SU-DHL-6 (cell line): ENCODE measurements around the gene STARD6.

ENCODE experiments used
- H2AFZ ChIP-seq: fragments of 200-600 bp; sonication (generic); 2 replicates; pipeline ENCODE4 v1.6.1; 2014; ENCODE audit warnings: low read depth, mild to moderate bottlenecking, moderate library complexity, mixed read lengths, antibody characterized with exemption, low read length; ENCODE audit not compliant: severe bottlenecking
- H3F3A ChIP-seq: fragments of 200-600 bp; shearing (Covaris generic); 2 replicates; pipeline ENCODE4 v1.6.0; 2016; ENCODE audit warnings: antibody characterized with exemption, mild to moderate bottlenecking; ENCODE audit not compliant: insufficient read depth
- H3K27ac ChIP-seq: fragments of 200-600 bp; sonication (generic); 2 replicates; pipeline ENCODE4 v1.5.1; 2016; ENCODE audit warnings: low read depth, mild to moderate bottlenecking, low read length, moderate library complexity, mixed read lengths
- H3K27me3 ChIP-seq: fragments of 200-600 bp; sonication (generic), shearing (Covaris generic); 2 replicates; pipeline ENCODE4 v1.6.0; 2014; ENCODE audit warnings: mild to moderate bottlenecking, low read length
- H3K36me3 ChIP-seq: fragments of 200-600 bp; sonication (generic); 2 replicates; pipeline ENCODE4 v1.6.1; 2014; ENCODE audit warnings: mild to moderate bottlenecking, low read length, mixed read lengths
- H3K4me2 ChIP-seq: fragments of 300-600, 200-600 bp; shearing (Covaris generic), sonication (generic); 2 replicates; pipeline ENCODE4 v1.6.0; 2014; ENCODE audit warnings: low read length, low read depth, mild to moderate bottlenecking; ENCODE audit not compliant: poor library complexity, severe bottlenecking
- H3K4me3 ChIP-seq: fragments of 200-600 bp; sonication (generic); 2 replicates; pipeline ENCODE4 v1.5.1; 2014; ENCODE audit warnings: antibody characterized with exemption, low read length, mild to moderate bottlenecking, mixed read lengths; ENCODE audit not compliant: insufficient read depth, poor library complexity, severe bottlenecking
- H3K79me2 ChIP-seq: fragments of 200-600 bp; sonication (generic); 2 replicates; pipeline ENCODE4 v1.6.1; 2014; ENCODE audit warnings: mild to moderate bottlenecking, low read length, moderate library complexity; ENCODE audit not compliant: insufficient read depth
- H3K9ac ChIP-seq: fragments of 200-600 bp; sonication (generic); 2 replicates; pipeline ENCODE4 v1.7.0; 2014; ENCODE audit warnings: mild to moderate bottlenecking, low read length
- H3K9me2 ChIP-seq: fragments of 200-600 bp; sonication (generic); replicated peaks from 2 replicates; pipeline ENCODE4 v1.6.1; 2014; ENCODE audit warnings: low read length; ENCODE audit not compliant: insufficient read depth
- H3K9me3 ChIP-seq: fragments of 200-600 bp; sonication (generic); 2 replicates; pipeline ENCODE4 v1.6.1; 2014; ENCODE audit warnings: low read length, mixed read lengths; ENCODE audit not compliant: insufficient read depth
- H4K20me1 ChIP-seq: fragments of 200-600 bp; sonication (generic); 2 replicates; pipeline ENCODE4 v1.6.1; 2014; ENCODE audit warnings: low read depth, mild to moderate bottlenecking, antibody characterized with exemption, low read length, moderate library complexity, mixed read lengths
- CTCF ChIP-seq: fragments of 200-600 bp; sonication (generic); IDR thresholded peaks from one replicate; pipeline ENCODE4 v1.5.1; 2017; ENCODE audit warnings: antibody characterized with exemption, mild to moderate bottlenecking, low read length, moderate library complexity; ENCODE audit not compliant: insufficient read depth, poor library complexity, severe bottlenecking
- EZH2phosphoT487 ChIP-seq: fragments of 200-600 bp; sonication (generic), shearing (Covaris generic); conservative IDR thresholded peaks from 2 replicates; pipeline ENCODE4 v1.6.1; 2018; ENCODE audit warnings: mild to moderate bottlenecking, antibody characterized with exemption, low read length, moderate library complexity, mixed read lengths

The STARD6 gene

GRCh38 chr18:54296062-54296461, 61.6 kb downstream of the STARD6 start:
- H3K4me2 ChIP-seq, result no peak overlapping the region
- H3K27me3 ChIP-seq, result no peaks in the 10 kb centered on the region
- H3K9ac ChIP-seq, result no peak overlapping the region
- no peaks in the 10 kb centered on the region for H3K9me2 ChIP-seq
- TF ChIP-seq CTCF (no peak), EZH2phosphoT487 (no peak)
- peaks cover 5% of the 10 kb centered on the region; the same call in 1 of the 2 replicates for H3K36me3 ChIP-seq
- 0 out of 2 replicates have a peak, but pooled peaks cover 3% of the 10 kb centered on the region for H3F3A ChIP-seq
- H3K9me3 ChIP-seq, result 0 out of 2 replicates have a peak, but pooled peaks cover 4% of the 10 kb centered on the region
- no peak overlapping the region for H3K4me3 ChIP-seq
- H2AFZ ChIP-seq, result no peak overlapping the region
- H4K20me1 ChIP-seq, result no peaks in the 10 kb centered on the region
- H3K27ac ChIP-seq, result no peak overlapping the region
- no peaks in the 10 kb centered on the region for H3K79me2 ChIP-seq

GRCh38 chr18:54294274-54294673, 63.4 kb downstream of the STARD6 start:
- Histone ChIP-seq H2AFZ (no peak overlapping the region), H3K9me2 (no peaks in the 10 kb centered on the region), H3K36me3 (peaks cover 5% of the 10 kb centered on the region; the same call in 1 of the 2 replicates), H3K9me3 (0 out of 2 replicates have a peak, but pooled peaks cover 4% of the 10 kb centered on the region), H3F3A (0 out of 2 replicates have a peak, but pooled peaks cover 3% of the 10 kb centered on the region), H4K20me1 (no peaks in the 10 kb centered on the region), H3K79me2 (no peaks in the 10 kb centered on the region), H3K27me3 (no peaks in the 10 kb centered on the region), H3K9ac (no peak overlapping the region), H3K4me2 (no peak overlapping the region), H3K27ac (no peak overlapping the region), H3K4me3 (no peak overlapping the region)
- no peak for TF ChIP-seq EZH2phosphoT487
- TF ChIP-seq CTCF, result no peak

GRCh38 chr18:54284981-54285785, 72.5 kb downstream of the STARD6 start:
- no peaks in the 10 kb centered on the region for H3K9me2 ChIP-seq
- no peak for TF ChIP-seq CTCF
- no peak for TF ChIP-seq EZH2phosphoT487
- H3F3A ChIP-seq, result no peaks in the 10 kb centered on the region
- no peaks in the 10 kb centered on the region for H3K79me2 ChIP-seq
- H4K20me1 ChIP-seq, result no peaks in the 10 kb centered on the region
- no peak overlapping the region for H3K4me3 ChIP-seq
- no peaks in the 10 kb centered on the region for H3K9me3 ChIP-seq
- H2AFZ ChIP-seq, result no peak overlapping the region
- peaks cover 35% of the 10 kb centered on the region for H3K36me3 ChIP-seq
- no peaks in the 10 kb centered on the region for H3K27me3 ChIP-seq
- H3K27ac ChIP-seq, result no peak overlapping the region
- H3K9ac ChIP-seq, result no peak overlapping the region
- H3K4me2 ChIP-seq, result no peak overlapping the region
